RWPE1 (cell line): Measurements from ENCODE around the gene CCDC17.

Experiments used
- CTCF ChIA-PET: fragments of 350-600 bp; sonication (Branson Sonifier 250); formaldehyde crosslinking; extraction: SDS; loops from one replicate; lab custom pipeline; 2021; lab: Yijun Ruan, JAX
- POLR2A ChIA-PET: fragments of 400-600 bp; formaldehyde crosslinking; extraction: SDS; loops from one replicate; lab custom pipeline; 2020; ENCODE audit warnings: antibody characterized with exemption; ENCODE audit not compliant: low non-redundant PET; lab: Yijun Ruan, JAX
- DNase-seq: peaks from one replicate; pipeline ENCODE4 v3.0.0; 2012; ENCODE audit warnings: low spot score
- H3K27ac ChIP-seq: fragments of 450-650 bp; 2 replicates; pipeline ENCODE4 v1.5.1; 2017
- CTCF ChIP-seq: fragments of 450-650 bp; conservative IDR thresholded peaks from 2 replicates; pipeline ENCODE4 v1.5.1; 2017; ENCODE audit warnings: low read depth, mild to moderate bottlenecking

Gene CCDC17

DNA sequence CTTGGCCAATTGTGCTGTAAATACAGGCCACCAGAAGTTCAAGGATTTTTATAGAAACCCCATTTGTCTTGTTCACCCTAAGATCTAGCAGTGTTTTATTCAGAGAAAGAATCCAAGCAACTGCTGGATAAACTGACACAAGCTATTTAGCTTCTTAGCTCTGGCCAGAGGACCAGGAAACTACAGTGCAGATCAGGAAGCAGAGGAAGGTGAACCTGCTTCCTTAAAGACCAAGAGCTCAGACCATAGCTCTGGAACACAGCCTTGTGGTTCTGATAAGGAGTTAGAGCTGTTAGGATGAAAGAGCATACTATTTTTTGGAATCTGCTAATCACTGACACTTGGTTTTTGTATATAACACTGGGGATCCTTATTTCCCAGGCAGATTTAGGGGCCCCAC, 5.2 kb upstream of the CCDC17 start:
- DNase-seq = no peak
- no peak overlapping the region for H3K27ac ChIP-seq
- POLR2A ChIA-PET = no interaction called here
- no peak for TF ChIP-seq CTCF
- CTCF ChIA-PET = interaction anchor here (0.7 to 1.0 kb wide), 2 partner anchors 15 to 309 kb away, joined by 3 read pairs; no protein-coding TSS in a partner anchor

- POLR2A ChIA-PET = no interaction called here
- DNase-seq = no peak
- no peak for TF ChIP-seq CTCF
- CTCF ChIA-PET = no interaction called here
- H3K27ac ChIP-seq = peak overlapping the region; percentile 58
Observed at GRCh38 chr1:45622524-45623394, 1.1 kb downstream of the CCDC17 start.

DNA sequence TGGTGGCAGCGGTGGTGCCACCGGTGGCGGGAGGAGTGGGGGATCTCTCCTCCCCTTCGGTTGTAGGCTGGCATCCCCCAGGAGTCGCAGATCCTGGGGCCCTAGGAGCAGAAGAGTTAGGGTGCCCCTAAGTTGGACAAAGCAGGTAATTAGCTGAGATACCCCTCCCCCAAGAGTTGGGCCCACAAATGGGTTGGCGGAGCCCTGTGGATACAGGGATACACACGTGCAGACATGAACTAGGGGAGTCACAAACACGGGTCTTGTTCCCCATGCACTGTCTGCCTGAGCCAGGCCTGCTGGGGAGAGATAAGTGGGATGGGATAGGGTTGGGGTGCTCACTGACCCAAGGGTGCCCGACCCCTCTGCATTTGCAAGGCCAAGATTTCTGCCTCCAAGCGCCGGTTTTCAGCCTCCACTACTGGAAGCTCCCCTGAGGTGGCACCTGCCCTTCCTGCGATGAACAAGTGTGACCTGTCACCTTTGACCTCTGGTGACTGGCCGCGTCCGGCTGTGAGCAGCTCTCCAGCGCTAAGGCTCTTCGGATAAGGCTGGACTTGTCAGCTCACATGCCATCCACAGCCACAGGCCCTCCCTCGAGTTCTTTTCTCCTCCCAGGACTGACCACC, 1.8 kb downstream of the CCDC17 start:
- ChIA-PET CTCF (no interaction called here), POLR2A (no interaction called here)
- no peak for TF ChIP-seq CTCF
- no peak for DNase-seq
- peak overlapping the region; percentile 58 for H3K27ac ChIP-seq

GRCh38 chr1:45621501-45621836, 2.4 kb downstream of the CCDC17 start:
- CTCF ChIA-PET = no interaction called here
- no peak for TF ChIP-seq CTCF
- H3K27ac ChIP-seq = peak overlapping the region; percentile 58
- no peak for DNase-seq
- POLR2A ChIA-PET = no interaction called here

DNA sequence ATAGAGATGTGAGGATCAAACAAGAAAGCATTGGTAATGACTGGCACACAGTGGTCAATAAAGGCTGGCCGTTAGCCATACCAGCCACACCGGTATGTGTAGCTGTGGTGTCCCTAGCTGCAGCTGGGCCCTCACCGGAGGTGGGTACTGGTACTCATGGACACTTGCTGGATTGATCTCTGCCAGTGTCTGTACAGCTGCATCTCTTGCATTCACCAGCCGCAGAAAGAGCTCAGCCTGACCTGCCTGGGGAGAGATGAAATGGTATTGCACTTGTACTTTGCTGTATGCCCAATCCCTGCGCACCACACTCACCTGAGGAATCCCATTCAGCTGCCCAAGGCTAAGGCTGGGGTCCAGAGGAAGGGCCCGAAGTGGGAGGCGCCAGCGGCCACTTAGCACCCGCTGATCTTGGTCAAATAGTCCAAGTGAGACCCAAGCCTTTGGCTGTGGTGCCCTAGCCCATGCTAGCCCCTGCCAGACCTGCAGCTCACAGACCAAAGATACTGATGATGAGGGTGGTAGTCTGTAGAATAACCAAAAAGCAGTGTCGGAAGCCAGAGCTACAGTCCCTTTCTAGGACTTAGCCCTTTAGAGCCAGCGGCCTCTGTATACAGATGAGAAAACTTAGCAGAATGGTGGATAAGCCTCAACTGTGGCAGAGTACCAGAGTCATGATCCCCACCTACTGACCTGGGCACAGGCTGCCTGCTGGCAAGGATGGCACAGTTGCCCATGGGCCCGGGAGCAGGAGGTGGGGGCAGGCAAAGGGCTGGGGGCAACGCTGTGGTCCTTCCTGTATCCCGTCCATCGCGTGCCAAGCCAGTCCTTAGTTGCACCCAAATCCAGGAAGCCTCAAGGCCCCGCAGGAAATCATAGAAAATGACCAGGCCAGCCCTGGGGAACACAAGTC, 3.0 kb downstream of the CCDC17 start:
- ChIA-PET CTCF (no interaction called here), POLR2A (no interaction called here)
- H3K27ac ChIP-seq = peak overlapping the region; percentile 58
- no peak for TF ChIP-seq CTCF
- no peak for DNase-seq

DNA sequence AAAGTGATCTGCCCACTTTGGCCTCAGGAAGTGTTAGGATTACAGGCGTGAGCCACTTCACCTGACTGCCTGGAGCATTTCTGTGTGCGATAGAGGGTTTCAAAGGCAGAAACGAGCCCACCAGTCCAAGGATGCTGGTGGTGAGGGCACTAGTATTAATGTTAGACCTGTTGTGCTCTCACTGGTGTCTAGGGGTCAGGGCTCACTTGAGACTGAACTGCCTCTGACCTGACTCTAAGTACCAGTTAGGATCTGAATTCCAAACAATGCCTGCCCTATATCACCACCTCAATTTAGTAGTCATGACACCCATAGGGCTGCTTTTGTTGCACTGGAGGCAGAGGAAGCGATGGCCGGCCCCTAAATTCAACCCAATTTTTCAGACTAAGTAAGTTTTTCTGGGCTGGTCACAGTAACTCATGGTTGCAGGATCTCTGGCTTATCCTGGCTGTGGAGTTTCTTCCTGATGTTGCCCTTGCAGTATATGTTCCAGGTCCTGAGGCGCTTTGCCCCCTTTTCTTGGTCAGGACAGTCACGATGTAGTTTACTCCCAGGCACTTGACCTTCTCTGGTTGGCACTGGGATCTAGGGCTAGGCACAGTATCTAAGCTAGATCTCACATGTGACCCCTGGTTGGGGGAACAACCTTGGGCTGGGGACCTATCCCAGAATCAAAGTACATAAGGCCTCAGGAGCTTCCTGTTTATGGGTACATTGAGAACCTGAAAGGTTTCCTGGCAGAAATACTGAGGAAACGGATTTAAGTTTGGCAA, 4.5 kb downstream of the CCDC17 start:
- DNase-seq = no peak

More for the DNA sequence above, 4.5 kb downstream of the CCDC17 start:
- CTCF ChIA-PET = no interaction called here
- no peak for TF ChIP-seq CTCF
- POLR2A ChIA-PET = no interaction called here
- peak overlapping the region; percentile 33; the same call in 1 of the 2 replicates for H3K27ac ChIP-seq
